GM18499 (cell line): Measurements from ENCODE around the gene KCNK6.

ENCODE experiments used
- ATAC-seq: cut with Tn5 transposase; IDR thresholded peaks from one replicate; pipeline ENCODE4 v1.9.1; 2021; ENCODE audit warnings: moderate number of reproducible peaks; ENCODE audit not compliant: insufficient read depth, unreplicated experiment

Gene KCNK6

GRCh38 chr19:38294090-38294489, 25.6 kb upstream of the KCNK6 start:
- no peak for ATAC-seq

- no peak for ATAC-seq
These were observed 20.6 kb upstream of the KCNK6 start for GRCh38 chr19:38298821-38299680.

- ATAC-seq: no peak
These were observed 15.9 kb upstream of the KCNK6 start, which contains the start of gene C19orf33 for GRCh38 chr19:38303517-38304351. TSS of gene C19orf33 (plus strand) at chr19:38304251. CDS start at chr19:38304262, 11 bp downstream.

- ATAC-seq: no peak
These were observed 15.2 kb upstream of the KCNK6 start for GRCh38 chr19:38304352-38304865.

GRCh38 chr19:38304866-38305429, 14.7 kb upstream of the KCNK6 start:
- no peak for ATAC-seq

- ATAC-seq: no peak
These were observed 13.4 kb upstream of the KCNK6 start for GRCh38 chr19:38306236-38306635.

- ATAC-seq: no peak
These were observed 12.6 kb upstream of the KCNK6 start for GRCh38 chr19:38307076-38307475.

GRCh38 chr19:38307597-38307996, 12.0 kb upstream of the KCNK6 start:
- no peak for ATAC-seq

- no peak for ATAC-seq
These were observed 11.5 kb upstream of the KCNK6 start for GRCh38 chr19:38308006-38308766.

- ATAC-seq: no peak
These were observed 10.6 kb upstream of the KCNK6 start for GRCh38 chr19:38308926-38309614.

- ATAC-seq: no peak
These were observed 9.9 kb upstream of the KCNK6 start for GRCh38 chr19:38309615-38310278.

- ATAC-seq: no peak
These were observed 9.4 kb upstream of the KCNK6 start for GRCh38 chr19:38310279-38310670.

GRCh38 chr19:38310986-38311385, 8.7 kb upstream of the KCNK6 start:
- no peak for ATAC-seq

GRCh38 chr19:38315657-38316476, 3.8 kb upstream of the KCNK6 start, which contains the start of gene YIF1B:
TSS of gene YIF1B (minus strand) at chr19:38315947. CDS start at chr19:38315917, 30 bp downstream.
- ATAC-seq: peak; percentile 58

- ATAC-seq: no peak
These were observed 3.1 kb upstream of the KCNK6 start for GRCh38 chr19:38316477-38317067.

GRCh38 chr19:38317104-38317612, 2.5 kb upstream of the KCNK6 start:
- no peak for ATAC-seq

GRCh38 chr19:38318660-38319059, 985 bp upstream of the KCNK6 start:
- no peak for ATAC-seq
